NCI-H128 (cell line): ENCODE results near the gene FAF1.

ENCODE experiments used
- DNase-seq: peaks from one replicate; lab custom pipeline; 2025; ENCODE audit not compliant: unreplicated experiment; lab: John Stamatoyannopoulos, UW

Gene FAF1

DNA sequence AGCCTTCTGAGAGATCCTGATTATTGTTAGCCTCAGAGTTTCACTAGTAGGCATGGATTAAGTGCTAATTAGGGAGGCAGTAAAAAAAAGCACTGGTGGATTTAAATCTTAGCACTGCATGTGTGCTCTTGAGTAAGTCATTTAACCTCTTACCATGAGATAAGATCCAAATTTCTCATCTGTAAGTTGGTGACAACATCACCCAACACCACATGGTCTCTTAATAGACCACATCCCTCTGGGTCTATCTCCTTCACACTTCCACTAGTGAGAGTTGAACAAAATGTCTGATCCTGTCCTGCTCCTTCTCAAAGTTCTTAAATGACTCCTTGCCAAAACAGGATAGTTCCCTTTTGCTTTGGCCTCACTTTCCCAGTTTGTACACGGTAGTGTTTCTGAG is 507.4 kb downstream of the FAF1 start:
- no peak for DNase-seq

DNA sequence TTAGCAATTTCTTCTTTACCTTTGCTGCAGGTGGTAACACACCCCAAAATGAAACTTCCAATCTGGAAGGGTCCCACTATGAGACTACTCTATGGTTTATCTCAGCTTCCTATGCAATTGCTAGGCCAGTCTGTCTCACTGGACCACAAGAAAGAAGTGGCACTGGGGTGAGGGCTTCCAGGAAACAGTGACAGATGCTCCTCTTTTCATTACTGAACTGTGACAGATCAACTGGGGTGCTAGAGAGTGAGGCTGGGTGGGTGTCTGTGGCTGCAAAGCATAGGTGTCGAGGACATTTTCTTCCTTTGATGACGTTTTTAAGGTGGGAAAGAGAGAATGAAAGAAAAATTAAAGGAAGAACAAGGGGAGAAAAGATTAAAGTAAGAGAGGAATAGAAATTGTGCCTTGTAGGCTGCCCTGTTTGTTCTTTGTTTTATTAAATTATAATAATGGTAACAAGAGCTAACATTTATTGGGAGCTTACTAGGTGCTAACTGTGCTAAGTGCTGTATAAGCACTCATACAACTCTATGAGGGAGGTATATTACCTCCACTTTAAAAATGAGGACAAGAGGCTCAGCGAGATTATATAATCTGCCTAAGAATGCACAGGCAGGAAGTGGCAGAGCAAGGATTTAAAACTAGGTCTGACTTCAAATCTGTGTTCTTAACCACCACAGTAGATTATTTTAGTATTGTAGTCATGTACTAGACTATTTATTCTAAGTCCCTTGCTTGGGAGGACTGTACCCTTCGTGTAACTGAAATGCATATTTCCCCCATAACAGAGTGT is 509.0 kb downstream of the FAF1 start:
- DNase-seq: no peak

GRCh38 chr1:50447961-50448360 is 512.1 kb downstream of the FAF1 start:
- no peak for DNase-seq

DNA sequence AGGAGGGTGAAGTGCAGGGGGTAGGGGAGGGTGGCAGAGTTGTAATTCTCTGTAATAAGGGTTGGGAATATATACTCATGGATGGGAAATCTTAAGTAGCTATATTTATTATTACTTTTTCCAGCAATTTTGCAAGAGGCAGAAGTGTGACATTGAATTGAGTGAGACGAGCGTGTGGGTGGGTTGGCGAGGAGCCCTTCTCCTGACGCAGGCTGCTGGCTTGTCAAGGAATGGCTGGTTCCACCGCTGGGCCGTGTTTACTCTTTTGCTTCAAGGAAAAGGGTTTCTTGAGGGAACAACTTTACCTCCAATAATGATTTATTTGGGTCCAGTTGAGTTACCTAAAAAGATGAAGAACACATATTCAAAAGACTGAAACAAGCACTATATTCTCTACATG is 518.9 kb downstream of the FAF1 start:
- no peak for DNase-seq

DNA sequence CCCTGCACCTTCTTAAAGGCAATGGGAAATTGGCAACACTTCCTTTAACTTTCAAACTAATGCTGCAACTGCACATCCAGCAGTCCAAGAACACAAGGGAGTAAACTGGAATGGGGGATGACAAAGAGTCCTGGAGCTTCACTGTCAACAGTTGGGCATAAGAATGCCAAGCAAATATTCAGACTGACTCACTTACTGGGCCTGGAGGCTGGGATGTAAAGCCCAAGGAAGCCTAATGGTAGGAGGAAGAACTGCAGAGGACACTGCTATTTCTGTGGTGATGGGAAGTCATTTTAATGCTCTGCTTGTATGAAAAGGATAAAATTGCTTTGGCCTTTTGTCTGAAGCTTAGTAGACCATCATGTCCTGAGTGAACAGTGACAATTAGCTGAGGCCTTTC is 521.1 kb downstream of the FAF1 start:
- DNase-seq: no peak

- no peak for DNase-seq
Measured at GRCh38 chr1:50436489-50436888, 523.6 kb downstream of the FAF1 start.

DNA sequence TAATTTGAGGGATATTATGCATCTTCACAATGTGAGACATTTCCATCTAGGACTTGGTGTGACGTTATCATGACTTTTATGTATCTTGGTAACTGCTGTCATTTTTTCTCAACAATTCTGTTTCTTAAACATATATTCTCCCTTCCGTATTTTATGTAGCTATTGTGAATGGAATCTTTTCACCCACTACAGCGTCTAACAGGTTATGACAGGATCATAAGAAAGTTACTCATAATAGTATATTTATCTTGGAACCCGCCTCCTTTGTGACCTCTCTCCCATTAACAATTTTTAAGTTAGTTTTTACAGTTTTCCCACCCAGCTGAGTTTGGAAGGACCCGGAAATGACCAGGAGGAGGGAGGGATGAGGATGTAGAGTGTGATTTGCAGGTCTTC is 530.1 kb downstream of the FAF1 start:
- DNase-seq: no peak

DNA sequence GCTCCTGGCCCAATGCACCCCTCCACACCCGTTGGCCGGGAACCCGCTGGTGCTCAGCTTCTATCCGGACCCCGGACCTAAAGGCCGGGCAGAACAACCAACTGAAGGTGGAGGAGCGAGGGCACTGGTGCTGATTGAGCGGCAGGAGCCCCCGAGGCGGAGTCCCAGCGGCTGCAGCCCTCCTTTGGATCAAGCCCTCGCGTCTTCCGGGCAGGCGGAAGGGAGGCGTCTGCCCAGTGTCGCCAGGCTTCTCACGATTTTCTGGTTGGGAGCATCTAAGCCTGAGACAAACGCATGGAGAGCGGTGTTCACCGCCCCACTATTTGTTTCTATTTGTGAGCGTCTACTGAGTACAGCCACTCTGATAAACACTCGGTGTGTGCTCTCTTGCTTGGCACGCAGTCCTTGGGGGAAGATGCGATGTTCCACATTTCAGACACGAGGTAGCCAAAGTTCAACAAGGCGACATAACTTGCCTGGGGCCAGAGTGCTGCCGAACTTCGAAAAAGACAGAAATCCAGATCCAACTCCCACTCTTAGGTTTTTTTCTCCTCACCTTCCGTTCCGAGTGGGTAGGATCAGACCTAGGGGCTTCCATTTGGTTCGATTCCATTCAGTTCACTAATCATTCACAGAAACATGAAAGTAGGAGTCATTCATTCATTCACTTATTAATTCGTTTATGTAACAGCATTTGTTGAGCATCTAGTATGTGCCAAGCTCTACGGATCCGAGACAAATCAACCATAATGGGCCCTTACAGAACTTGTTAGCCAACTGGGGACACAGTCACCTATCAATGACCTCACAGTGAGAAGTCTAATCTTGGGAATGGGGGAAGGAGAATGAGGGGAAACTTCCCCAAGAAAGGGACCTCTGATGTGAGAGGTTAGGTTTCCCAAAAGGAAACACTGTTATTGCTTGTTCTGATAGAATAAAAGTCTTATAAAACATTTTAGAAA is 532.0 kb downstream of the FAF1 start:
- DNase-seq: no peak

DNA sequence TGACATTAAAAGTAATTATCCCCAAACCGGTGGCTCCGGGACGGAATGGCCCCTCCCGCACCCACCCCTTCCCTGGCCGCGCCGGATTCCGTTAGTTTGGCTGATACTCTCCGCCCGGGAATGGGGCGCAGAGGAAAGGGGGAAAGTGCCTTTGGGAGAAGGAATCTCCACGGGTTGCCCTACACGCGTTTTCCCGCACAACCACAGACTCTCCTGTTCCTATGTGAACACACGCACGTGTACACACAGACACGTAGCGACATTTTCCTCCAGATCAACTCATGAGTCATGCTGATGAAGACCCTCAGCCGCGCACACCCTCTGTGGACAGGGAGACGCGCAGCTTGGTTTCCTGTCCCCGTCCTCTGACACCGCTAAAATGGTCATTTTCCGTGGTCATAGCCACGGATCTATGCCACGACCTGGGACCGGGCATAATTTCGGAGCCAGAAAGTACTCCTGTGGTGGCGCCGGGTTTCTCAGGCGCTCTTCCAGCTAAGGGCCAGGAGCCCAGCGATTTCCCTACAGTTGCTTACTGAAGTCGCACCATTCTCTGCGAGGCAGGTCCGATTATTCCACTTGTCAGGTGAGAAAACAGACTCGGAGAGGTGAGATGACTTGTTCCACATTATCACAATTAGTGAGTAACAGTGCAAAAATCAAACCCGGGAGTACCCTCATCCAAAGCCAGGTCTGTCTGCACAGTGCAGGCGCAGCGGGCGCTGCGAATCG is 532.8 kb downstream of the FAF1 start:
- DNase-seq: no peak

DNA sequence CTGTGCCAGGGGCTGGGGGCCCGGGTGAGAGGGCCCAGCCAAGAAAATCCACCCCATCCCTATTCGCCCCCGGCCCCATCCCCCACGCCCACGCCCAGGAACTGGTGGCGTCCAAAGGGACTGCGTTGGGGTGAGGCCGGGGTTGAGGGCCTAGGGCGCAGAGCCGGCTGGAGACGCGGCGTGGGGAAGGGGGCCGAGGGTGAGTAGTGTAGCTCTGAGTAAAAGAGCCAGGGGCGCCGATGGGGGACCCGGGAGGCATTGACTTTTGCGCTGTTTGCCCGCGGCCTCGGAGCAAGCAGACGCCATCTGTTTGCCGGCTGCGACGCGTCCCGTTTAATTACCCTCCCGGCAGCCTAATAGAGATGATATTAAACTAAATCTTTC is 533.4 kb downstream of the FAF1 start:
- no peak for DNase-seq

DNA sequence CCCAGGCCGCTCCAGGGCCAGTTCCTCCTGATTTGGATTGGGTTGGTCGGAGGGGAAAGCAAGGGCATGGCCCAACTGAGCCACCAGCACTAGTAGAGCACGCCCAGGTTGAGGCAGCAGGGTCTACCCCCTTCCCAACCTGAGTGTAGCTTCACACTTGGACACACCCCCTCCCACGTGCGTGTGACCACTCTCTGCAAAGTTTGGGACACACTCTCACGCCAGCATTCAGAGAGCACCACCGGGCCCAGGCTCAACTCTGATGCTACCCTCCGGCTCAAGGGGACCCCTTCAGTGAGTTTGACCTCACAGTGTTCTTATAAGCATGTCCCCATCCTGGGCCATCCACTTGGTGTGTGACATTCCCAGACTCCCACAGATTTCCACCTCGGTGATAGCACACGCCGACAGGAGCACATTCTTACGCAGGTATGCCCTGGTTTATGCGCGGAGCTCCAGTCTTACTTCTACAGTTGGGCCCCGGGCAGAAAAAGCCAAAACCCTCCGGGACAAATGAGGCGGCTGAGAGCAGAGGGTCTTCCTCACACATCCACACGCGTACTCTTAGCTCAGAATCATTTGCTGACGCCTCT is 533.9 kb downstream of the FAF1 start:
- DNase-seq: no peak

- DNase-seq: no peak
Measured at GRCh38 chr1:50425376-50426107, 534.5 kb downstream of the FAF1 start.

GRCh38 chr1:50424884-50425375 is 535.1 kb downstream of the FAF1 start:
- DNase-seq: no peak

DNA sequence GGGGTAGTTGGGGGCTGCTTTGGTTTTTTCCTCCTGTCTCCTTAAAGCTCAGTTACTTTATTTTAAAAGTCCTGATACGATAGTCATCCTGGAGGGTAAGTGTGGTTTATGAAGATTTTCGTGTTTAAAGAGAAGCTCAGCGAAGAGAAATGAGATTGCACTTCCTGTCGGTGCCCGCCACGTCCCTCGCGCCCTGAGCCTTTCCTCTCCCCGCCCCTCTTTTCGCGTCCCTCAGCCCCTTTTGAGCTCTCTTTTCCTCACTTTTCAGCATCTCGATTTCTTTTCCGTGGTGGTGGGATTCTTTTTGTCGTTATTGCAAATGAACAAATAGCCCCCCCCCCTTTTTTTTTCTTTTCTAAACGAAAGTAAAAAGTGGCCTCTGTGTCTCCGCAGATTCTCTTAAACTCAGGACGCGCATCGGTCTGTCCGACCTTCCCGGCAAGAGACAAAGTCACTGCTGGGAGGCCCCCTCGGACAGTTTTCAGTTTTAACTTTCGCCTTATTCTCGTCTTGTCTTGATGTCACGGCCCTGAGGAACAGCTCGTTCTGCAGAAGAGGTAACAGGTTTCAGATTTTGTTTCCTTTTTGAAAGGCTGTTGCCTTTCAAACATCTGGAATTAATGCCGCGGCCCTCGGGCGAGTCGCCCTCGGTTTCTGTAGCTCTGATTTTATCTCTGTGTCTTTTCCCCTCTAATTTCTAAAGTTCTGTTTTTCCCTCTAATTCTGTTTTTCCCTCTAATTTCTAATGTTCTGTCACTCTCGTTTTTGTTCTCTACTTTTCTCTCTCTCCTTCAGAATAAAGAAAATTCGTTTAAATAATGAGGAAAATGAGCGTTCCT is 535.8 kb downstream of the FAF1 start:
- DNase-seq: no peak

DNA sequence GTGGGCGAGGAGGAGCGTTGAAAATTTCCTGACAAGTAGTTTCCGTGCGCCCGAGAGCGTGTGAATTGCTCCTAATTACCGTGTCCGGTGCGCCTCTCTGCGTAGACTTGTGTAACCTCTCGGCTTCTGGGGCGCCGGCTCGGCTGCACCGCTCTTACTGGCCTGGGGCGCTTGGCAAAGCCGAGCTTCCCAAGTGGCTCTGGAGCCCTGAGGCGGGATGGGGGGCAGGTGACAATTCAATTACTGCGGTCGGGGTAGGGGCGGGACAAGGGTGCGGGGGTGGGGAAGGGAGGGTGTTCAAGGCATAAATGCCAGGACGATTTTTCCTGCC is 536.4 kb downstream of the FAF1 start:
- no peak for DNase-seq

DNA sequence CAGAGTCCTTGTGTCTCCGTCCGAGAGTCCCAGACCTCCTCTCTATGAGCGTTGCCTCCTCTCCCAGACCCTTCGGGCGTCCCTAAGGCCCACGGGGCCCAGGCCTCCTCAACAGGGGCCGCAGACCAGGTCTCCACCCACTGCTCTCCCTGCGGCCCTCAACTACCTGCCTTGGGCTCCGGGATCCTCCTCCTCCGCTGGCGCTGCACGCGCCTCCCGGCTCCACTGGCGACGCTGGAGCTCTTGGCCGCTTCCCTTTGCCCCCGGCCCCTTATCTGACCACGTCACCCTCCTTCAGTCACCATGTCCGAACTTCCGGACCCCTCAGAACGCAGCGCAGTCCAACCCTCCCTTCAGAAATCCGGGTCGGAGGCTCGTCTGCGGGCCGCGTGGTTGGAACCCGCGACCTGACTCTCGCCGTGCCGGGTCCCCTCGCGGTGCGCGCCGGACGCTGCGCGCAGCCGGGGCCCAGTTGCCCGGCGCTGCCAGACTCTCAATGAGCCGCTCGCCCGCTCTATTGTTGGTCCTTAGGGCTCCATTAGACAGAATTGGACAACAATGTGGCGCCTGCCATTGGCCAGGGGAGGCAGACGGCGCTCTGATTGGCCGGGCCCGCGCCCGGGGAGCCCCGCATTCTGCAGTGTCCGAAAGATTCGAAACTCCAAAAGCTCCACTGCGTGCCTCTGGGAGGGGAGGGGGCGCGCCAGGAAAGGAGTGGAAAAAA is 537.0 kb downstream of the FAF1 start, which contains the start of gene DMRTA2:
Gene DMRTA2, minus strand, starts transcription at position 498 of the 724 bp plus-strand sequence. CDS start 1,907 bp downstream, outside the sequence.
- peak; percentile 92 for DNase-seq

GRCh38 chr1:50422675-50422945 is 537.5 kb downstream of the FAF1 start:
- DNase-seq: no peak

DNA sequence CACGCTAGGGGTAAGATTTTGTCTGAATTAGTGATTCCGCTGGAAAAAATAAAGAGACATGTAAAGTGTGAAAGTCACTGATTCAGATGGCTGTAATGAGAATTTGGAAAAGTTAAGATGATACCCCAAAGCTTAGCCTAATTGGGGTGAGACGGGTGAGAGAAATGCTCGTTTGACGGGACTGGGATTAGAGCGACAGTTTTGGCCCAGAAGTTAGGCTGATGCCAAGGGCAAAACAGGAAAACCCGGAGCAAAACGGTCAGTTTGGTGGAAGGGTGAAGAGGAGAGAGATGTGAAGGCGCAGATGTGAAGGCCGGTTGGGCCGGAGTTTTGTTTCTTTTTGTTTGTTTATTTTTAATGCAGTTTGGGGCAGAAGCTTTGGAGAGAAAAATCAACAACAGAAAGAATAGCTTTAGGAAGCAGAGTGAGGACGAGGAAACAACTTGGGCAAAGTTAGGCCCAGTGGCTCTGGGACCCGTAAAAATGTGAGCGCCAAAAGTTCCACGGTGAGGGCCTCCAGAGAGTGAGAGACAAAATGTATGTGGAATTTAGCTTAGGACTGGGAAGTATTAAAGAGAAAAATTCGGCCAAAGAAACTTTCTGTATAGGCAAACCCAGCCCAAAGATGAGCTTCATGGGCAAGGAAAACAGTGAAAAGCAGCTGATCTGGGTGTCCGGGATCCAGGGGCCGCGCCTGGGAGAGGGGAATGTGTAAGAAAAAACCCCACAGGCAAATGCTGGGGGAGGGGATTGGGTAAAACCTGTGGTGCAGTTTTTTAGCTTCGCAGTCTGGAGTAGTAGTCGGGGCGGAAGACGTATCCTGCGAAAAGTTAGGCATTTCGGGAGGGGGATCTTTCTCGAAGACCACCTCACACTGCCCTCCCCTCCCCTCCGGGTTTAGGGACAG is 538.0 kb downstream of the FAF1 start:
- DNase-seq: no peak
